Measurements from ENCODE around the gene PTPRC. TPM values are rescaled to one million over a fixed set of nuclear protein-coding genes. Genes with fewer than 3 reads are reported as not detected.

The PTPRC gene
- total RNA-seq, 1 experiment from 2014 or later, result 0.25 TPM

- CTCF ChIA-PET, result no interaction called here
- intact Hi-C loops (cut with micrococcal nuclease; ENCODE audit: unreplicated experiment), result loop anchor here (5.0 to 10.0 kb wide), 2 partner anchors 471 to 779 kb away; no protein-coding TSS in a partner anchor
Observed at GRCh38 chr1:198773523-198773922, 134.7 kb downstream of the PTPRC start.

GRCh38 chr1:198774421-198774820, 135.6 kb downstream of the PTPRC start:
- Histone ChIP-seq H3K9me3 (no peaks in the 10 kb centered on the region), H3K4me1 (no peaks in the 10 kb centered on the region), H3K4me3 (ENCODE audit: low read depth, low read length) (no peak overlapping the region), H3K27me3 (replicated peaks; ENCODE audit: control insufficient read depth, insufficient read depth, low read length) (no peaks in the 10 kb centered on the region), H3K36me3 (ENCODE audit: control insufficient read depth, insufficient read depth, low read length) (no peaks in the 10 kb centered on the region)
- Mint-ChIP-seq H3K27ac (ENCODE audit: unreplicated experiment) (no peak overlapping the region), H3K4me3 (ENCODE audit: unreplicated experiment) (no peak overlapping the region), H3K27me3 (ENCODE audit: insufficient read depth, unreplicated experiment) (no peaks in the 10 kb centered on the region), H3K36me3 (ENCODE audit: insufficient read depth, unreplicated experiment) (no peaks in the 10 kb centered on the region), H3K4me1 (ENCODE audit: low read depth, unreplicated experiment) (no peaks in the 10 kb centered on the region), H3K9me3 (ENCODE audit: unreplicated experiment) (no peaks in the 10 kb centered on the region)
- DNase-seq, result no peak
- CTCF ChIA-PET, result no interaction called here
- BruUV-seq (replicated peaks), result no TSS peak
- TF ChIP-seq CTCF (IDR thresholded peaks at IDR 0.05; ENCODE audit: insufficient read depth in 1 of 2, low read depth in 1 of 2, low read length in 1 of 2, severe bottlenecking in 1 of 2, unreplicated experiment in 1 of 2), result no peak
- POLR2A ChIA-PET, result no interaction called here
- intact Hi-C loops (cut with micrococcal nuclease; ENCODE audit: unreplicated experiment), result loop anchor here (5.0 to 10.0 kb wide), 2 partner anchors 470 to 778 kb away; no protein-coding TSS in a partner anchor

More at GRCh38 chr1:198773523-198773922, 134.7 kb downstream of the PTPRC start:
- H3K36me3 Mint-ChIP-seq (ENCODE audit: insufficient read depth, unreplicated experiment), result no peaks in the 10 kb centered on the region
- H3K9me3 ChIP-seq, result no peaks in the 10 kb centered on the region
- H3K4me3 Mint-ChIP-seq (ENCODE audit: unreplicated experiment), result no peak overlapping the region
- H3K4me1 Mint-ChIP-seq (ENCODE audit: low read depth, unreplicated experiment), result no peaks in the 10 kb centered on the region
- TF ChIP-seq CTCF (IDR thresholded peaks at IDR 0.05; ENCODE audit: insufficient read depth in 1 of 2, low read depth in 1 of 2, low read length in 1 of 2, severe bottlenecking in 1 of 2, unreplicated experiment in 1 of 2), result no peak
- DNase-seq, result no peak
- H3K4me1 ChIP-seq, result no peaks in the 10 kb centered on the region
- POLR2A ChIA-PET, result no interaction called here
- no peaks in the 10 kb centered on the region for H3K27me3 Mint-ChIP-seq (ENCODE audit: insufficient read depth, unreplicated experiment)
- no peaks in the 10 kb centered on the region for H3K36me3 ChIP-seq (ENCODE audit: control insufficient read depth, insufficient read depth, low read length)
- H3K27me3 ChIP-seq (replicated peaks; ENCODE audit: control insufficient read depth, insufficient read depth, low read length), result no peaks in the 10 kb centered on the region
- H3K4me3 ChIP-seq (ENCODE audit: low read depth, low read length), result no peak overlapping the region
- BruUV-seq (replicated peaks), result no TSS peak
- H3K27ac Mint-ChIP-seq (ENCODE audit: unreplicated experiment), result no peak overlapping the region
- H3K9me3 Mint-ChIP-seq (ENCODE audit: unreplicated experiment), result no peaks in the 10 kb centered on the region

GRCh38 chr1:198775606-198776005, 136.8 kb downstream of the PTPRC start:
- H3K27ac Mint-ChIP-seq (ENCODE audit: unreplicated experiment), result no peak overlapping the region
- Histone ChIP-seq H3K27me3 (replicated peaks; ENCODE audit: control insufficient read depth, insufficient read depth, low read length) (no peaks in the 10 kb centered on the region), H3K36me3 (ENCODE audit: control insufficient read depth, insufficient read depth, low read length) (no peaks in the 10 kb centered on the region), H3K4me1 (peaks cover 8% of the 10 kb centered on the region; the same call in 1 of the 2 replicates), H3K4me3 (ENCODE audit: low read depth, low read length) (no peak overlapping the region), H3K9me3 (no peaks in the 10 kb centered on the region)
- CTCF ChIA-PET, result no interaction called here
- no peaks in the 10 kb centered on the region for H3K4me1 Mint-ChIP-seq (ENCODE audit: low read depth, unreplicated experiment)
- H3K36me3 Mint-ChIP-seq (ENCODE audit: insufficient read depth, unreplicated experiment), result no peaks in the 10 kb centered on the region
- no peak overlapping the region for H3K4me3 Mint-ChIP-seq (ENCODE audit: unreplicated experiment)
- no peak for DNase-seq
- TF ChIP-seq CTCF (IDR thresholded peaks at IDR 0.05; ENCODE audit: insufficient read depth in 1 of 2, low read depth in 1 of 2, low read length in 1 of 2, severe bottlenecking in 1 of 2, unreplicated experiment in 1 of 2), result no peak
- POLR2A ChIA-PET, result no interaction called here
- no TSS peak for BruUV-seq (replicated peaks)
- H3K27me3 Mint-ChIP-seq (ENCODE audit: insufficient read depth, unreplicated experiment), result no peaks in the 10 kb centered on the region
- H3K9me3 Mint-ChIP-seq (ENCODE audit: unreplicated experiment), result no peaks in the 10 kb centered on the region
- intact Hi-C loops (cut with micrococcal nuclease; ENCODE audit: unreplicated experiment), result loop anchor here (10.0 kb wide), 1 partner anchor 469 kb away; no protein-coding TSS in a partner anchor
